H1 (cell line): ENCODE results near the gene GYPC. TPM values are rescaled to one million over a fixed set of nuclear protein-coding genes. Genes with fewer than 3 reads are reported as not detected.

Experiments
- CTCF ChIA-PET: fragments of 300-600 bp; sonication (Branson Sonifier 250); formaldehyde crosslinking; loops from one replicate; lab custom pipeline; 2021; ENCODE audit not compliant: partially characterized antibody; lab: Charles Lee
- POLR2A ChIA-PET: fragments of 300-600 bp; sonication (Branson Sonifier 250); formaldehyde crosslinking; loops from one replicate; lab custom pipeline; 2021; ENCODE audit warnings: inconsistent platforms; ENCODE audit not compliant: partially characterized antibody; lab: Charles Lee
- DNase-seq, 2 experiments: peaks; one replicate each; pipeline versions ENCODE4 v3.0.0 to v3.0.0-alpha.2; 2010 to 2022; ENCODE audit warnings: low spot score in 2 of 2, low read depth in 1 of 2, mixed read lengths in 1 of 2
- FAIRE-seq: peaks from 2 replicates; lab custom pipeline; 2011; peaks lifted over from hg19 to GRCh38; lab: Jason Lieb, UNC
- H2AFZ ChIP-seq: 2 replicates; pipeline ENCODE4 v1.8.1; 2012; ENCODE audit warnings: low read length, inconsistent platforms
- H2AK5ac ChIP-seq: 2 replicates; pipeline ENCODE4 v1.6.1; 2013; ENCODE audit warnings: low read depth, low read length
- H2BK120ac ChIP-seq: replicated peaks from 2 replicates; pipeline ENCODE3; 2013; ENCODE audit warnings: low read depth, low read length, inconsistent platforms
- H2BK12ac ChIP-seq: 2 replicates; pipeline ENCODE4 v1.6.1; 2013; ENCODE audit warnings: low read depth, low read length
- H2BK15ac ChIP-seq: 2 replicates; pipeline ENCODE4 v1.6.1; 2013; ENCODE audit warnings: low read length
- H2BK20ac ChIP-seq: 2 replicates; pipeline ENCODE4 v1.6.1; 2013; ENCODE audit warnings: low read length
- H2BK5ac ChIP-seq: 2 replicates; pipeline ENCODE4 v1.6.1; 2013; ENCODE audit warnings: low read depth, low read length
- H3K14ac ChIP-seq: 2 replicates; pipeline ENCODE4 v1.6.1; 2013; ENCODE audit warnings: inconsistent platforms; ENCODE audit not compliant: insufficient read length
- H3K18ac ChIP-seq: 2 replicates; pipeline ENCODE4 v1.6.1; 2013; ENCODE audit warnings: low read length; ENCODE audit errors: extremely low read depth
- H3K23ac ChIP-seq: 2 replicates; pipeline ENCODE4 v1.6.1; 2013; ENCODE audit warnings: inconsistent platforms; ENCODE audit not compliant: insufficient read length
- H3K23me2 ChIP-seq: 2 replicates; pipeline ENCODE4 v1.6.1; 2013; ENCODE audit warnings: low read depth, low read length
- H3K27ac ChIP-seq: 2 replicates; pipeline ENCODE4 v1.6.1; 2011; ENCODE audit warnings: low read depth, low read length, inconsistent platforms
- H3K27me3 ChIP-seq, 4 experiments: replicated peaks in 1 of 4; 1 replicate in 1 of 4; 2 replicates in 3 of 4; pipeline versions ENCODE4 v1.6.1 to v1.8.1; 2011 to 2013; ENCODE audit warnings: low read length in 3 of 4, mild to moderate bottlenecking in 3 of 4, inconsistent platforms in 2 of 4, mixed read lengths in 2 of 4, moderate library complexity in 1 of 4; ENCODE audit not compliant: control insufficient read depth in 3 of 4, insufficient read depth in 3 of 4; ENCODE audit errors: extremely low read depth in 1 of 4
- H3K36me3 ChIP-seq, 4 experiments: 2 replicates each; pipeline versions ENCODE4 v1.6.1 to v1.8.1; 2011 to 2013; ENCODE audit warnings: mild to moderate bottlenecking in 4 of 4, low read length in 3 of 4, moderate library complexity in 2 of 4, control low read depth in 1 of 4, inconsistent platforms in 1 of 4; ENCODE audit not compliant: insufficient read depth in 4 of 4, control insufficient read depth in 2 of 4
- H3K4ac ChIP-seq: replicated peaks from 2 replicates; pipeline ENCODE3; 2013; ENCODE audit warnings: low read length, low read depth, mixed read lengths, inconsistent platforms; ENCODE audit not compliant: insufficient read length
- H3K4me1 ChIP-seq, 4 experiments: replicated peaks in 1 of 4; 1 replicate in 1 of 4; 2 replicates in 3 of 4; pipeline versions ENCODE4 v1.6.1 to v1.8.1; 2011 to 2013; ENCODE audit warnings: low read length in 3 of 4, inconsistent platforms in 2 of 4, mixed read lengths in 1 of 4; ENCODE audit not compliant: insufficient read depth in 4 of 4, control insufficient read depth in 3 of 4
- H3K4me2 ChIP-seq, 2 experiments: 2 replicates each; pipeline versions ENCODE4 v1.6.1 to v1.8.1; 2011 to 2013; ENCODE audit warnings: low read depth in 2 of 2, low read length in 2 of 2, control low read depth in 1 of 2, inconsistent platforms in 1 of 2, mild to moderate bottlenecking in 1 of 2; ENCODE audit not compliant: insufficient read depth in 1 of 2
- H3K4me3 ChIP-seq, 4 experiments: fragments of 200-600, 300-600 bp in 1 of 4; sonication (generic), shearing (Covaris generic), sonication (Bioruptor Twin) in 1 of 4; 2 replicates each; pipeline versions ENCODE4 v1.5.1 to v1.8.1; 2011 to 2016; ENCODE audit warnings: low read length in 4 of 4, low read depth in 3 of 4, control low read depth in 2 of 4, inconsistent platforms in 2 of 4, mild to moderate bottlenecking in 2 of 4, mixed read lengths in 1 of 4, moderate library complexity in 1 of 4; ENCODE audit not compliant: insufficient read depth in 2 of 4; ENCODE audit errors: extremely low read depth in 1 of 4
- H3K56ac ChIP-seq: replicated peaks from 2 replicates; pipeline ENCODE3; 2013; ENCODE audit warnings: low read depth, mild to moderate bottlenecking, mixed read lengths, low read length, inconsistent platforms; ENCODE audit not compliant: insufficient read length
- H3K79me1 ChIP-seq: 2 replicates; pipeline ENCODE4 v1.6.1; 2013; ENCODE audit warnings: low read depth, low read length, control low read depth
- H3K79me2 ChIP-seq, 2 experiments: 2 replicates each; pipeline versions ENCODE4 v1.6.1 to v1.8.1; 2012 to 2013; ENCODE audit warnings: low read length in 2 of 2, mild to moderate bottlenecking in 2 of 2, inconsistent platforms in 1 of 2; ENCODE audit not compliant: insufficient read depth in 2 of 2, control insufficient read depth in 1 of 2
- H3K9ac ChIP-seq, 4 experiments: replicated peaks in 1 of 4; 1 replicate in 1 of 4; 2 replicates in 3 of 4; pipeline versions ENCODE4 v1.6.1 to v1.8.1; 2011 to 2013; ENCODE audit warnings: low read depth in 3 of 4, low read length in 3 of 4, control low read depth in 2 of 4, mild to moderate bottlenecking in 2 of 4, moderate library complexity in 2 of 4, inconsistent platforms in 1 of 4; ENCODE audit errors: extremely low read depth in 1 of 4
- H3K9me3 ChIP-seq, 2 experiments: 2 replicates each; pipeline versions ENCODE4 v1.6.1 to v1.8.1; 2012 to 2013; ENCODE audit warnings: mild to moderate bottlenecking in 2 of 2, moderate library complexity in 2 of 2, control low read depth in 1 of 2, inconsistent platforms in 1 of 2, low read depth in 1 of 2, low read length in 1 of 2, mixed read lengths in 1 of 2; ENCODE audit not compliant: insufficient read depth in 2 of 2
- H4K20me1 ChIP-seq, 2 experiments: replicated peaks in 1 of 2; 2 replicates each; pipeline versions ENCODE3 to v1.8.1; 2011 to 2013; ENCODE audit warnings: inconsistent platforms in 2 of 2, low read length in 2 of 2, mild to moderate bottlenecking in 1 of 2; ENCODE audit not compliant: insufficient read depth in 2 of 2, control insufficient read depth in 1 of 2
- H4K5ac ChIP-seq: 2 replicates; pipeline ENCODE4 v1.6.1; 2013; ENCODE audit warnings: low read length, low read depth, mixed read lengths, inconsistent platforms; ENCODE audit not compliant: insufficient read length
- H4K8ac ChIP-seq: 2 replicates; pipeline ENCODE4 v1.8.0; 2013; ENCODE audit warnings: mild to moderate bottlenecking, moderate library complexity, low read length, inconsistent platforms; ENCODE audit not compliant: insufficient read depth; ENCODE audit errors: extremely low read depth
- H4K91ac ChIP-seq: replicated peaks from 2 replicates; pipeline ENCODE3; 2013; ENCODE audit warnings: low read length, mixed read lengths, inconsistent platforms; ENCODE audit not compliant: insufficient read length
- MAFK ChIP-seq: IDR thresholded peaks from 2 replicates; pipeline ENCODE4 v1.6.1; 2012; ENCODE audit warnings: low read depth, mild to moderate bottlenecking, improper control_type of control experiment, low read length
- RAD21 ChIP-seq, 2 experiments: IDR thresholded peaks in 1 of 2; conservative IDR thresholded peaks in 1 of 2; 2 replicates each; pipeline ENCODE4 v1.6.1; 2011; ENCODE audit warnings: low read depth in 2 of 2, low read length in 2 of 2, improper control_type of control experiment in 1 of 2, inconsistent platforms in 1 of 2, mild to moderate bottlenecking in 1 of 2, moderate library complexity in 1 of 2
- WGBS, 2 experiments: shearing (Covaris generic) in 1 of 2; methylation state at CpG; one replicate each; pipeline versions ENCODE4 v1.1.6 to v1.1.7; 2013 to 2015; ENCODE audit warnings: low lambda C conversion rate in 2 of 2, mixed read lengths in 2 of 2, inconsistent platforms in 1 of 2, low coverage in 1 of 2, missing lambda C conversion rate in 1 of 2; ENCODE audit not compliant: insufficient replicate concordance in 2 of 2, insufficient coverage in 1 of 2, insufficient read length in 1 of 2; ENCODE audit errors: extremely low coverage in 1 of 2, missing lambda C conversion rate in 1 of 2; 5-methylcytosine and 5-hydroxymethylcytosine counted together
- polyA plus RNA-seq, 7 experiments: library from polyadenylated mRNA; depleted of rRNA in 3 of 7; stranded (reverse) in 5 of 7; unstranded in 2 of 7; fragments of >200 nt in 5 of 7; fragments of 200-250 nt in 2 of 7; gene quantifications; 1 replicate in 5 of 7; 2 replicates in 1 of 7; 4 replicates in 1 of 7; pipeline versions ENCODE4 v1.2.1 to v1.2.3, GENCODE V29; 2011 to 2013; ENCODE audit warnings: missing spikeins in 2 of 7, mixed read lengths in 2 of 7
- total RNA-seq: library from RNA; stranded (reverse); fragmentation: NEBNext Ultra II Directional; extraction: Animal tissue kit (Norgen Biotek cat#: 25700); gene quantifications from 2 replicates; pipeline ENCODE4 v1.2.1, GENCODE V29; 2021

The GYPC gene
- total and polyA plus RNA-seq, 2 of the 8 experiments (the other 6 are each of a cell fraction or from before 2014, with no cell fraction given): 26.8 to 53.6 TPM

DNA sequence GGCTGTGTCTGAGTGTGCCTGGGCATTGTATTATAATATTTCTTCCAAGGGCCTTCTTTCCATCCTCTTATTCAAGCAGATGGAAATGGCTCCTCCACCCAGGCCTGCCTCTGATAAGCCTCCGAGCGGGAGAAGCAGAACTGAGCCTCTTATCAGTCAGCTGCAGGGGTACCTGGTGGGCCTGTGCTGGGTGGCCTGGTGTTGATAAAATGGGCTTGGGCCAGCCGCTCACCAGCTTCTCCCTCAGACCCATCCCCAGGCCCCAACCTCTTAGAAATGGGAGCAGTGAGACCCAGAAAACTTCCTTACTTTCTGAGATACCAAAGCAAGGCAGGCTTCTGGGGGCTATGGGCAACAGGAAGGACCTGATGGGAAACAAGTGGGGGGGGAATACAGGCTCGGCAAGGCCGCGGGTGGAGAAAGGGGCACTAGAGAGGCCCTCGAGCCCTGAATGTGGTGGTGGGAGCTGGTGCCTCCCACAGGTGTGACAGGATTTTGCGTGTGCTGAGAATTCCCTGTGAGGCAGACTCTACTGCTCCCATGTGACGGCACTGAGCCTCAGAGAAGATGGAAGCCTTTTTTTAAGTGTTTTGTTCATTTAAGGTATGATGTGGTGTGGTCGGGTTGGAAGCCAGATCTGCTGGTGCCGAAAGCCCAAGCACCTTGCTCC lies 18.3 kb downstream of the GYPC start:
- Histone ChIP-seq H3K18ac (no peak overlapping the region), H2AFZ (no peak overlapping the region), H2BK20ac (no peak overlapping the region), H2AK5ac (no peak overlapping the region), H3K4me3 (no peak overlapping the region), H4K8ac (peak overlapping the region; percentile 57; the same call in 1 of the 2 replicates), H2BK5ac (no peak overlapping the region), H4K5ac (no peak overlapping the region), H3K23me2 (peaks cover 6% of the 10 kb centered on the region; the same call in 1 of the 2 replicates), H3K56ac (no peak overlapping the region), H3K23ac (no peak overlapping the region), H2BK120ac (no peak overlapping the region), H3K79me2 (no peaks in the 10 kb centered on the region), H3K14ac (no peak overlapping the region), H2BK12ac (no peak overlapping the region), H3K79me1 (peaks cover 2% of the 10 kb centered on the region; the same call in 1 of the 2 replicates), H3K27ac (no peak overlapping the region), H3K27me3 (no peaks in the 10 kb centered on the region), H3K4ac (no peak overlapping the region), H3K9me3 (peaks cover 4 to 15% of the 10 kb centered on the region in 2 experiments; a peak in 3 of 4 replicates), H3K9ac (no peak overlapping the region), H2BK15ac (no peak overlapping the region), H4K20me1 (peaks cover 0 to 2% of the 10 kb centered on the region in 2 experiments), H3K4me2 (no peak overlapping the region), H3K36me3 (no peaks in the 10 kb centered on the region), H4K91ac (no peak overlapping the region), H3K4me1 (no peaks in the 10 kb centered on the region; a peak in 1 of 7 replicates)
- TF ChIP-seq RAD21 (IDR thresholded peaks at IDR 0.05 in 1 of 2, conservative IDR thresholded peaks at IDR 0.05 in 1 of 2; ENCODE audit: low read depth in 2 of 2, low read length in 2 of 2) (0 out of 4 replicates have a peak, but pooled peaks of 1 of the 2 experiments have one; percentile 4), MAFK (no peak)
- no peak for DNase-seq
- CTCF ChIA-PET: no interaction called here
- WGBS, 2 experiments: 86% methylated on average over 11 of the region's 11 CpGs; no CpG with 5 or more reads in 1 of the 2 experiments
- FAIRE-seq: no peak
- POLR2A ChIA-PET: interaction anchor here (1.6 kb wide), 1 partner anchor 23 kb away, joined by 3 read pairs; no protein-coding TSS in a partner anchor
